ENCODE results near the gene LENG8. TPM values are rescaled to one million over a fixed set of nuclear protein-coding genes. Genes with fewer than 3 reads are reported as not detected.

The LENG8 gene
- total and polyA plus RNA-seq, 2 experiments from 2014 or later, result 42.1 to 74.3 TPM

DNA sequence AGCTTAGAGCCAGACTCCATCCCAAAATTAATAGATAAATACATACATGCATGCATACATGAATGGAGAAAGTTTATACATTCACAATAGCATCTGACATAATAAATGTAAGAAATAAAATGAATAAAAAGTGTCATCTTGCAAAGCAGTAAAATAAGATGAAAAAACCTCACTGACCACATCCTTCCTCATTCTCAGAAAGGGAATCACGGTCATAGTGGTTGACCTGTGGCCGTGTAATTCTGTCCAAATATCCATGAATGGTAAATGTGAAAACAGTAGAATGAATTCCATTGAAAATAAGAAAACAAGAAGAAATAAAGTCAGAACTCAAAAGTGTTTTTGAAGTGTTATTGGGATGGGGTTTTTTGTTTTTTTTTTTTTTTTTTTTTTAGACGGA is 33.9 kb downstream of the LENG8 start (continued):
- no peak for TF ChIP-seq NANOG (IDR thresholded peaks at IDR 0.05; ENCODE audit: borderline replicate concordance)
- no peak for TF ChIP-seq EZH2phosphoT487 (IDR thresholded peaks at IDR 0.05; ENCODE audit: unreplicated experiment)
- TF ChIP-seq CREB1 (CRISPR knock-in tag; IDR thresholded peaks at IDR 0.05; ENCODE audit: low read depth), result no peak
- TF ChIP-seq, protein P1, sequence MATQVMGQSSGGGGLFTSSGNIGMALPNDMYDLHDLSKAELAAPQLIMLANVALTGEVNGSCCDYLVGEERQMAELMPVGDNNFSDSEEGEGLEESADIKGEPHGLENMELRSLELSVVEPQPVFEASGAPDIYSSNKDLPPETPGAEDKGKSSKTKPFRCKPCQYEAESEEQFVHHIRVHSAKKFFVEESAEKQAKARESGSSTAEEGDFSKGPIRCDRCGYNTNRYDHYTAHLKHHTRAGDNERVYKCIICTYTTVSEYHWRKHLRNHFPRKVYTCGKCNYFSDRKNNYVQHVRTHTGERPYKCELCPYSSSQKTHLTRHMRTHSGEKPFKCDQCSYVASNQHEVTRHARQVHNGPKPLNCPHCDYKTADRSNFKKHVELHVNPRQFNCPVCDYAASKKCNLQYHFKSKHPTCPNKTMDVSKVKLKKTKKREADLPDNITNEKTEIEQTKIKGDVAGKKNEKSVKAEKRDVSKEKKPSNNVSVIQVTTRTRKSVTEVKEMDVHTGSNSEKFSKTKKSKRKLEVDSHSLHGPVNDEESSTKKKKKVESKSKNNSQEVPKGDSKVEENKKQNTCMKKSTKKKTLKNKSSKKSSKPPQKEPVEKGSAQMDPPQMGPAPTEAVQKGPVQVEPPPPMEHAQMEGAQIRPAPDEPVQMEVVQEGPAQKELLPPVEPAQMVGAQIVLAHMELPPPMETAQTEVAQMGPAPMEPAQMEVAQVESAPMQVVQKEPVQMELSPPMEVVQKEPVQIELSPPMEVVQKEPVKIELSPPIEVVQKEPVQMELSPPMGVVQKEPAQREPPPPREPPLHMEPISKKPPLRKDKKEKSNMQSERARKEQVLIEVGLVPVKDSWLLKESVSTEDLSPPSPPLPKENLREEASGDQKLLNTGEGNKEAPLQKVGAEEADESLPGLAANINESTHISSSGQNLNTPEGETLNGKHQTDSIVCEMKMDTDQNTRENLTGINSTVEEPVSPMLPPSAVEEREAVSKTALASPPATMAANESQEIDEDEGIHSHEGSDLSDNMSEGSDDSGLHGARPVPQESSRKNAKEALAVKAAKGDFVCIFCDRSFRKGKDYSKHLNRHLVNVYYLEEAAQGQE (IDR thresholded peaks at IDR 0.05; ENCODE audit: unreplicated experiment), result no peak
- TF ChIP-seq STAT1 (IDR thresholded peaks at IDR 0.05; ENCODE audit: unreplicated experiment), result no peak
- TF ChIP-seq ZNF331 (CRISPR knock-in tag; IDR thresholded peaks at IDR 0.05; ENCODE audit: low read depth), result no peak

DNA sequence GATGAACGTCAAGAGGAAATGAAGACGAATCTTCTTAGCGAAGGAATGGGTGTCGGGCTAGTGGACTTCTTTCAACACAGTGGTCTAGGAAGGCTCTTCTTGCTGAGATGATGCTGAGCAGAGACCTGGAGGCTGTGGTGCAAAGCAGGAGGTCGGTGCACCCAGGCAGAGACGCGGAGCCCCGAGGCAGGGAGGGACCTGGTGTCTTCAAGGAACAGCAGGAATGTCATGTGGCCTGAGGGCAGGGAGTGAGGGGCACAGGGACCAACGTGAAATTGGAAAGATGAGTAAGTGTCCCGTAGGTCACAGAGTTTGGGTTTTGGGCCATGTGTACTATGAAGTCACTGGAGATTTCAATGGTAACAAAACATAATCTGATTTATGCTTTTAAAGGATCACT is 35.5 kb downstream of the LENG8 start:
- Histone ChIP-seq H3K4me1 (ENCODE audit: insufficient read depth) (no peaks in the 10 kb centered on the region), H4K20me1 (replicated peaks; ENCODE audit: insufficient read depth) (no peaks in the 10 kb centered on the region), H3K27me3 (ENCODE audit: insufficient read depth) (no peaks in the 10 kb centered on the region), H3K79me2 (replicated peaks; ENCODE audit: insufficient read depth) (no peaks in the 10 kb centered on the region), H2AFZ (no peak overlapping the region), H3K36me3 (ENCODE audit: insufficient read depth) (no peaks in the 10 kb centered on the region), H3K4me3 (no peak overlapping the region), H3K27ac (ENCODE audit: low read depth) (no peak overlapping the region), H3K9me2 (ENCODE audit: insufficient read depth) (no peaks in the 10 kb centered on the region), H3K4me2 (no peak overlapping the region), H3F3A (replicated peaks; ENCODE audit: low read depth) (no peaks in the 10 kb centered on the region)
- Mint-ChIP-seq H3K27ac (no peak overlapping the region), H3K9me3 (peaks cover 55% of the 10 kb centered on the region), H3K4me1 (peaks cover 3% of the 10 kb centered on the region; the same call in 1 of the 3 replicates), H3K4me3 (no peak overlapping the region), H3K36me3 (ENCODE audit: low read depth) (peaks cover 11% of the 10 kb centered on the region; the same call in 1 of the 3 replicates), H3K27me3 (ENCODE audit: insufficient read depth, low read depth, poor library complexity) (peaks cover 2% of the 10 kb centered on the region)
- DNase-seq (ENCODE audit: low spot score), result no peak
- ATAC-seq, result no peak
- TF ChIP-seq ZNF331 (CRISPR knock-in tag; IDR thresholded peaks at IDR 0.05; ENCODE audit: low read depth), result no peak

DNA sequence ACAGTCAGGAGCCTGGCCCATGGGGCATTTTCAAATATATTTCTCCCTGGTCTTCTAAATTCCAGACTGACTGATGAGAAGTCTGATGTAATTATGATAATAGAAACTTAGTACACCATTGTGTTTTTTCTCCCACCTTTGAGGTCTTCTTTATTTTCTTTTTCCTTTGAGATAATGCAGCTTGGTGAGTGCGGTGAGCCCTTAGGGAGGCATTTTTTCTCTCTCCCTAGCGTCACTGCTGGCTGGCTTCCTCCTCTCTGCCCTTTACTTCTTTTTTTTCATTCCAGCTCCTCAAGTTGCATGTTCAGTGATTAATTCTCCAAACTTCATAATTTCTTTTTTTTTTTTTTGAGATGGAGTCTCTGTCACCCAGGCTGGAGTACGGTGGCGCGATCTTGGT is 36.9 kb downstream of the LENG8 start:
- H3K27ac Mint-ChIP-seq, result no peak overlapping the region
- peaks cover 5% of the 10 kb centered on the region for H3K27me3 Mint-ChIP-seq (ENCODE audit: insufficient read depth, low read depth, poor library complexity)
- no peaks in the 10 kb centered on the region for H3K36me3 ChIP-seq (ENCODE audit: insufficient read depth)
- no peak overlapping the region for H3K4me2 ChIP-seq
- H3K9me3 Mint-ChIP-seq, result peaks cover 69% of the 10 kb centered on the region
- H3K4me3 Mint-ChIP-seq, result no peak overlapping the region
- H4K20me1 ChIP-seq (replicated peaks; ENCODE audit: insufficient read depth), result no peaks in the 10 kb centered on the region
- no peak for ATAC-seq
- no peaks in the 10 kb centered on the region for H3K4me1 ChIP-seq (ENCODE audit: insufficient read depth)
- H3F3A ChIP-seq (replicated peaks; ENCODE audit: low read depth), result no peaks in the 10 kb centered on the region
- DNase-seq (ENCODE audit: low spot score), result no peak
- no peak overlapping the region for H2AFZ ChIP-seq
- no peak overlapping the region for H3K4me3 ChIP-seq
- H3K27me3 ChIP-seq (ENCODE audit: insufficient read depth), result no peaks in the 10 kb centered on the region
- H3K9me2 ChIP-seq (ENCODE audit: insufficient read depth), result no peaks in the 10 kb centered on the region
- no peaks in the 10 kb centered on the region for H3K79me2 ChIP-seq (replicated peaks; ENCODE audit: insufficient read depth)
- H3K4me1 Mint-ChIP-seq, result peaks cover 3% of the 10 kb centered on the region; the same call in 1 of the 3 replicates
- no peak overlapping the region for H3K27ac ChIP-seq (ENCODE audit: low read depth)
- peaks cover 13% of the 10 kb centered on the region; the same call in 1 of the 3 replicates for H3K36me3 Mint-ChIP-seq (ENCODE audit: low read depth)
- TF ChIP-seq, protein P1 (IDR thresholded peaks at IDR 0.05; ENCODE audit: unreplicated experiment), result no peak
- no peak for TF ChIP-seq ZNF331 (CRISPR knock-in tag; IDR thresholded peaks at IDR 0.05; ENCODE audit: low read depth)

Data from GM23338 (cell line).